A549 (cell line): ENCODE results near the gene SPC24. TPM values are rescaled to one million over a fixed set of nuclear protein-coding genes. Genes with fewer than 3 reads are reported as not detected.

ENCODE experiments used
- ATAC-seq, 2 experiments: fragments of 200-7000 bp in 1 of 2; fragments of >200 bp in 1 of 2; cut with Nextera tagmentation in 1 of 2; cut with Tn5 transposase in 1 of 2; 3 replicates each; pipeline versions ENCODE4 v1.8.0 to v1.9.1; 2018 to 2020; ENCODE audit warnings: mild to moderate bottlenecking in 1 of 2, moderate library complexity in 1 of 2
- CTCF ChIA-PET: fragments of 300-600 bp; sonication (Branson Sonifier 250); formaldehyde crosslinking; extraction: SDS; loops from one replicate; lab custom pipeline; 2021; ENCODE audit warnings: antibody characterized with exemption, inconsistent platforms; lab: Yijun Ruan, JAX
- POLR2A ChIA-PET: fragments of 350-600 bp; formaldehyde crosslinking; extraction: SDS; loops from one replicate; lab custom pipeline; 2021; ENCODE audit warnings: antibody characterized with exemption, inconsistent platforms; lab: Yijun Ruan, JAX
- DNase-seq, 2 experiments: peaks; one replicate each; pipeline versions ENCODE4 v3.0.0 to v3.0.0-alpha.2; 2011 to 2016; ENCODE audit warnings: low read depth in 1 of 2, low spot score in 1 of 2
- FAIRE-seq: peaks from 2 replicates; lab custom pipeline; 2011; peaks lifted over from hg19 to GRCh38; lab: Jason Lieb, UNC
- H3K27ac ChIP-seq, 2 experiments: fragments of >200 bp; sonication (Bioruptor Twin); formaldehyde crosslinking; 3 replicates each; pipeline ENCODE4 v1.5.1; 2016 to 2017
- H3K4me1 ChIP-seq: fragments of >200 bp; sonication (Bioruptor Twin); formaldehyde crosslinking; 3 replicates; pipeline ENCODE4 v1.6.1; 2016
- H3K4me2 ChIP-seq: fragments of >200 bp; sonication (Bioruptor Twin); formaldehyde crosslinking; 3 replicates; pipeline ENCODE4 v1.6.1; 2016
- H3K4me3 ChIP-seq: fragments of >200 bp; sonication (Bioruptor Twin); formaldehyde crosslinking; 3 replicates; pipeline ENCODE4 v1.5.1; 2016
- H3K9me3 ChIP-seq: fragments of >200 bp; sonication (Bioruptor Twin); formaldehyde crosslinking; 3 replicates; pipeline ENCODE4 v1.6.1; 2016
- BHLHE40 ChIP-seq: IDR thresholded peaks from 2 replicates; pipeline ENCODE4 v1.6.1; 2012; ENCODE audit warnings: low read depth, low read length, inconsistent platforms
- CEBPB ChIP-seq, 2 experiments: fragments of >200 bp in 1 of 2; sonication (Bioruptor Twin) in 1 of 2; formaldehyde crosslinking in 1 of 2; IDR thresholded peaks; 2 replicates each; pipeline ENCODE4 v1.6.1; 2012 to 2016
- CHD2 ChIP-seq: fragments of 150-350 bp; IDR thresholded peaks from 2 replicates; pipeline ENCODE4 v1.6.1; 2014; ENCODE audit warnings: low read length; ENCODE audit not compliant: partially characterized antibody
- FOSL2 ChIP-seq, 2 experiments: fragments of 450-650 bp in 1 of 2; fragments of >200 bp in 1 of 2; sonication (Bioruptor Twin) in 1 of 2; formaldehyde crosslinking; IDR thresholded peaks; 2 replicates each; pipeline versions ENCODE4 v1.5.0 to v1.6.1; 2016 to 2020; ENCODE audit warnings: mild to moderate bottlenecking in 1 of 2, moderate library complexity in 1 of 2
- HOXB13 ChIP-seq: fragments of 250-450 bp; sonication (Bioruptor Pico); IDR thresholded peaks from 2 replicates; pipeline ENCODE4 v1.5.0; 2020; ENCODE audit warnings: low read depth, mild to moderate bottlenecking, moderate library complexity
- JUNB ChIP-seq: fragments of >200 bp; sonication (Bioruptor Twin); formaldehyde crosslinking; IDR thresholded peaks from 2 replicates; pipeline ENCODE4 v1.6.1; 2016
- NR3C1 ChIP-seq: fragments of >200 bp; sonication (Bioruptor Twin); formaldehyde crosslinking; IDR thresholded peaks from 3 replicates; pipeline ENCODE4 v1.6.1; 2017
- PHF8 ChIP-seq: fragments of 200-600 bp; sonication (generic); IDR thresholded peaks from 2 replicates; pipeline ENCODE4 v1.6.1; 2016; ENCODE audit warnings: low read depth, mild to moderate bottlenecking, antibody characterized with exemption, moderate library complexity, borderline replicate concordance
- RARB ChIP-seq: fragments of 250-450 bp; sonication (Bioruptor Pico); IDR thresholded peaks from 2 replicates; pipeline ENCODE4 v1.8.0; 2021; ENCODE audit warnings: mild to moderate bottlenecking, moderate library complexity
- TP53 ChIP-seq: fragments of 250-450 bp; sonication (Bioruptor Pico); IDR thresholded peaks from 2 replicates; pipeline ENCODE4 v1.5.0; 2021; ENCODE audit warnings: mild to moderate bottlenecking, moderate library complexity
- ZFP36 ChIP-seq: fragments of 450-650 bp; IDR thresholded peaks from 2 replicates; pipeline ENCODE4 v1.6.1; 2014; ENCODE audit warnings: borderline replicate concordance; ENCODE audit not compliant: partially characterized antibody
- ZSCAN20 ChIP-seq: fragments of 250-450 bp; sonication (Bioruptor Pico); IDR thresholded peaks from 2 replicates; pipeline ENCODE4 v1.8.0; 2022; ENCODE audit warnings: mild to moderate bottlenecking, moderate library complexity
- WGBS: methylation state at CpG from one replicate; pipeline ENCODE4 v1.1.6; 2017; ENCODE audit errors: missing lambda C conversion rate; 5-methylcytosine and 5-hydroxymethylcytosine counted together
- polyA plus RNA-seq, 4 experiments: library from polyadenylated mRNA; depleted of rRNA in 3 of 4; stranded (reverse); fragments of >200 nt; fragmentation: RNase III in 1 of 4; extraction: RNeasy Plus Mini Kit Qiagen cat#74134 plus additional on column Dnase treatment in 1 of 4; gene quantifications; 2 replicates in 3 of 4; 3 replicates in 1 of 4; pipeline ENCODE4 v1.2.3, GENCODE V29; 2011 to 2017
- TF ChIP-seq, protein P1 (sequence below): fragments of 250-450 bp; sonication (Bioruptor Pico); IDR thresholded peaks from 2 replicates; pipeline ENCODE4 v1.5.0; 2021; ENCODE audit warnings: mild to moderate bottlenecking, moderate library complexity, borderline replicate concordance
- TF ChIP-seq, protein P2 (sequence below): fragments of 200-600 bp; sonication (generic); IDR thresholded peaks from 2 replicates; pipeline ENCODE4 v1.6.1; 2016; ENCODE audit warnings: antibody characterized with exemption, mild to moderate bottlenecking, moderate library complexity
- TF ChIP-seq, protein P3 (sequence below): fragments of >200 bp; sonication (Bioruptor Twin); formaldehyde crosslinking; IDR thresholded peaks from 3 replicates; pipeline ENCODE4 v1.5.1; 2016
- TF ChIP-seq, protein P4 (sequence below): fragments of 250-450 bp; sonication (Bioruptor Pico); IDR thresholded peaks from 2 replicates; pipeline ENCODE4 v1.5.0; 2020; ENCODE audit warnings: low read depth, mild to moderate bottlenecking, moderate library complexity

SPC24 gene
- polyA plus RNA-seq, 2 of the 4 experiments (the other 2 are of a cell fraction) = 16.5 to 22.2 TPM

DNA sequence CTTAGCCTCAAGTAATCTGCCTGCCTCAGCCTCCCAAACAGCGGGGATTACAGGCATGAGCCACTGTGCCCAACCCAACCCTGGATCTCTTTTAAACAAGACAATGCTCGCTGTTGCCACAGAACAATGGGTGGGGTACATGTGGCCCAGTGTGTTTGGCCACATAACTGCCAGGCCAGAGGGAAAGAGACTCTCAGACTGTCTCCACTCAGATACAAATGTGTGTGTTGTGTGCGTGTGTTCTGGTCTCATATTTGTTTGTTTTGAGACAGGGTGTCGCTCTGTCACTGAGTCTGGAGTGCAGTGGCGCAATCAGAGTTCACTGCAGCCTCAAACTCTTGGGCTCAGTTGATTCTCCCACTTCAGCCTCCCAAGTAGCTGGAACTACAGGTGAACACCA, 40.5 kb downstream of the SPC24 start:
- Histone ChIP-seq H3K4me2 (no peak overlapping the region), H3K9me3 (no peaks in the 10 kb centered on the region), H3K27ac (no peak overlapping the region), H3K4me1 (no peaks in the 10 kb centered on the region), H3K4me3 (no peak overlapping the region)
- CTCF ChIA-PET = interaction anchor here (1.6 kb wide), 1 partner anchor 10 kb away, joined by 11 read pairs; no protein-coding TSS in a partner anchor
- POLR2A ChIA-PET = no interaction called here
- FAIRE-seq (no peak), DNase-seq (no peak), ATAC-seq (no peak)
- 85% methylated on average over 5 of the region's 5 CpGs for WGBS
- 0 out of 4 replicates have a peak, but pooled peaks of 1 of the 2 experiments have one; percentile 7 for TF ChIP-seq CEBPB (IDR thresholded peaks at IDR 0.05)
- no peak for TF ChIP-seq CHD2

DNA sequence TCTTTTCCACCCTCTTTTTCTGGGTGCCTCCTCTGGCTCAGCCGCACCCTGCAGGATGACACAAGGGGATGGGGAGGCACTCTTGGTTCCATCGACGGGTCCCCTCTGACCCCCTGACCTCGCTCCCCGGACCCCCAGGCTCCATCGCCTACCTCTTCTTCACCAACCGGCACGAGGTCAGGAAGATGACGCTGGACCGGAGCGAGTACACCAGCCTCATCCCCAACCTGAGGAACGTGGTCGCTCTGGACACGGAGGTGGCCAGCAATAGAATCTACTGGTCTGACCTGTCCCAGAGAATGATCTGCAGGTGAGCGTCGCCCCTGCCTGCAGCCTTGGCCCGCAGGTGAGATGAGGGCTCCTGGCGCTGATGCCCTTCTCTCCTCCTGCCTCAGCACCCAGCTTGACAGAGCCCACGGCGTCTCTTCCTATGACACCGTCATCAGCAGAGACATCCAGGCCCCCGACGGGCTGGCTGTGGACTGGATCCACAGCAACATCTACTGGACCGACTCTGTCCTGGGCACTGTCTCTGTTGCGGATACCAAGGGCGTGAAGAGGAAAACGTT, 42.4 kb downstream of the SPC24 start:
- H3K4me1 ChIP-seq = no peaks in the 10 kb centered on the region
- WGBS = 95% methylated on average over 20 of the region's 27 CpGs
- CTCF ChIA-PET = interaction anchor here (1.2 kb wide), 1 partner anchor 13 kb away, joined by 6 read pairs; no protein-coding TSS in a partner anchor
- no peak overlapping the region for H3K4me2 ChIP-seq
- TF ChIP-seq JUNB = no peak
- no peak for TF ChIP-seq RARB (CRISPR knock-in tag)
- no peak for TF ChIP-seq BHLHE40
- TF ChIP-seq TP53 (CRISPR knock-in tag) = no peak
- TF ChIP-seq, all 56 proteins: peak for 0
- POLR2A ChIA-PET = no interaction called here
- Histone ChIP-seq H3K9me3 (no peaks in the 10 kb centered on the region), H3K27ac (no peak overlapping the region), H3K4me3 (no peak overlapping the region)
- no peak for FAIRE-seq
- DNase-seq = no peak
- ATAC-seq = no peak

DNA sequence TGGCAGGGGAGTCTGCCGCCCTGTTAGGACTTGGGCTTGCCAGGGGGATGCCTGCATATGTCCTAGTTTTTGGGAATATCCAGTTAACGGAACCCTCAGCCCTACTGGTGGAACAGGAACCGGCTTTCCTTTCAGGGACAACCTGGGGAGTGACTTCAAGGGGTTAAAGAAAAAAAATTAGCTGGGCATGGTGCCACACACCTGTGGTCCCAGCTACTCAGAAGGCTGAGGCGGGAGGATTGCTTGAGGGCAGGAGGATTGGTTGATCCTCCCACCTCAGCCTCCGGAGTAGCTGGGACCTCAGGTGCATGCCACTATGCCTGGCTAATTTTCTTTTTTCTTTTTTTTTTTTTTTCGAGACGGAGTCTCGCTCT, 43.8 kb downstream of the SPC24 start:
- POLR2A ChIA-PET = no interaction called here

More for the DNA sequence above, 43.8 kb downstream of the SPC24 start:
- FAIRE-seq = no peak
- Histone ChIP-seq H3K4me3 (no peak overlapping the region), H3K4me1 (no peaks in the 10 kb centered on the region), H3K4me2 (no peak overlapping the region), H3K27ac (no peak overlapping the region), H3K9me3 (no peaks in the 10 kb centered on the region)
- CTCF ChIA-PET = no interaction called here
- 84% methylated on average over 4 of the region's 8 CpGs for WGBS
- no peak for DNase-seq
- TF ChIP-seq PHF8 (no peak), HOXB13 (CRISPR knock-in tag) (no peak), ZFP36 (no peak), ZSCAN20 (CRISPR knock-in tag) (no peak), NR3C1 (no peak), TP53 (CRISPR knock-in tag) (no peak), FOSL2 (IDR thresholded peaks at IDR 0.05) (no peak), FOSL2 (CRISPR knock-in tag; IDR thresholded peaks at IDR 0.05) (no peak)
- TF ChIP-seq, protein P1, sequence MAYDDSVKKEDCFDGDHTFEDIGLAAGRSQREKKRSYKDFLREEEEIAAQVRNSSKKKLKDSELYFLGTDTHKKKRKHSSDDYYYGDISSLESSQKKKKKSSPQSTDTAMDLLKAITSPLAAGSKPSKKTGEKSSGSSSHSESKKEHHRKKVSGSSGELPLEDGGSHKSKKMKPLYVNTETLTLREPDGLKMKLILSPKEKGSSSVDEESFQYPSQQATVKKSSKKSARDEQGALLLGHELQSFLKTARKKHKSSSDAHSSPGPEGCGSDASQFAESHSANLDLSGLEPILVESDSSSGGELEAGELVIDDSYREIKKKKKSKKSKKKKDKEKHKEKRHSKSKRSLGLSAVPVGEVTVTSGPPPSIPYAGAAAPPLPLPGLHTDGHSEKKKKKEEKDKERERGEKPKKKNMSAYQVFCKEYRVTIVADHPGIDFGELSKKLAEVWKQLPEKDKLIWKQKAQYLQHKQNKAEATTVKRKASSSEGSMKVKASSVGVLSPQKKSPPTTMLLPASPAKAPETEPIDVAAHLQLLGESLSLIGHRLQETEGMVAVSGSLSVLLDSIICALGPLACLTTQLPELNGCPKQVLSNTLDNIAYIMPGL (CRISPR knock-in tag) = no peak
- TF ChIP-seq, protein P2, sequence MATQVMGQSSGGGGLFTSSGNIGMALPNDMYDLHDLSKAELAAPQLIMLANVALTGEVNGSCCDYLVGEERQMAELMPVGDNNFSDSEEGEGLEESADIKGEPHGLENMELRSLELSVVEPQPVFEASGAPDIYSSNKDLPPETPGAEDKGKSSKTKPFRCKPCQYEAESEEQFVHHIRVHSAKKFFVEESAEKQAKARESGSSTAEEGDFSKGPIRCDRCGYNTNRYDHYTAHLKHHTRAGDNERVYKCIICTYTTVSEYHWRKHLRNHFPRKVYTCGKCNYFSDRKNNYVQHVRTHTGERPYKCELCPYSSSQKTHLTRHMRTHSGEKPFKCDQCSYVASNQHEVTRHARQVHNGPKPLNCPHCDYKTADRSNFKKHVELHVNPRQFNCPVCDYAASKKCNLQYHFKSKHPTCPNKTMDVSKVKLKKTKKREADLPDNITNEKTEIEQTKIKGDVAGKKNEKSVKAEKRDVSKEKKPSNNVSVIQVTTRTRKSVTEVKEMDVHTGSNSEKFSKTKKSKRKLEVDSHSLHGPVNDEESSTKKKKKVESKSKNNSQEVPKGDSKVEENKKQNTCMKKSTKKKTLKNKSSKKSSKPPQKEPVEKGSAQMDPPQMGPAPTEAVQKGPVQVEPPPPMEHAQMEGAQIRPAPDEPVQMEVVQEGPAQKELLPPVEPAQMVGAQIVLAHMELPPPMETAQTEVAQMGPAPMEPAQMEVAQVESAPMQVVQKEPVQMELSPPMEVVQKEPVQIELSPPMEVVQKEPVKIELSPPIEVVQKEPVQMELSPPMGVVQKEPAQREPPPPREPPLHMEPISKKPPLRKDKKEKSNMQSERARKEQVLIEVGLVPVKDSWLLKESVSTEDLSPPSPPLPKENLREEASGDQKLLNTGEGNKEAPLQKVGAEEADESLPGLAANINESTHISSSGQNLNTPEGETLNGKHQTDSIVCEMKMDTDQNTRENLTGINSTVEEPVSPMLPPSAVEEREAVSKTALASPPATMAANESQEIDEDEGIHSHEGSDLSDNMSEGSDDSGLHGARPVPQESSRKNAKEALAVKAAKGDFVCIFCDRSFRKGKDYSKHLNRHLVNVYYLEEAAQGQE = no peak
- TF ChIP-seq, protein P3, sequence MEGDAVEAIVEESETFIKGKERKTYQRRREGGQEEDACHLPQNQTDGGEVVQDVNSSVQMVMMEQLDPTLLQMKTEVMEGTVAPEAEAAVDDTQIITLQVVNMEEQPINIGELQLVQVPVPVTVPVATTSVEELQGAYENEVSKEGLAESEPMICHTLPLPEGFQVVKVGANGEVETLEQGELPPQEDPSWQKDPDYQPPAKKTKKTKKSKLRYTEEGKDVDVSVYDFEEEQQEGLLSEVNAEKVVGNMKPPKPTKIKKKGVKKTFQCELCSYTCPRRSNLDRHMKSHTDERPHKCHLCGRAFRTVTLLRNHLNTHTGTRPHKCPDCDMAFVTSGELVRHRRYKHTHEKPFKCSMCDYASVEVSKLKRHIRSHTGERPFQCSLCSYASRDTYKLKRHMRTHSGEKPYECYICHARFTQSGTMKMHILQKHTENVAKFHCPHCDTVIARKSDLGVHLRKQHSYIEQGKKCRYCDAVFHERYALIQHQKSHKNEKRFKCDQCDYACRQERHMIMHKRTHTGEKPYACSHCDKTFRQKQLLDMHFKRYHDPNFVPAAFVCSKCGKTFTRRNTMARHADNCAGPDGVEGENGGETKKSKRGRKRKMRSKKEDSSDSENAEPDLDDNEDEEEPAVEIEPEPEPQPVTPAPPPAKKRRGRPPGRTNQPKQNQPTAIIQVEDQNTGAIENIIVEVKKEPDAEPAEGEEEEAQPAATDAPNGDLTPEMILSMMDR = no peak
- TF ChIP-seq, protein P4, sequence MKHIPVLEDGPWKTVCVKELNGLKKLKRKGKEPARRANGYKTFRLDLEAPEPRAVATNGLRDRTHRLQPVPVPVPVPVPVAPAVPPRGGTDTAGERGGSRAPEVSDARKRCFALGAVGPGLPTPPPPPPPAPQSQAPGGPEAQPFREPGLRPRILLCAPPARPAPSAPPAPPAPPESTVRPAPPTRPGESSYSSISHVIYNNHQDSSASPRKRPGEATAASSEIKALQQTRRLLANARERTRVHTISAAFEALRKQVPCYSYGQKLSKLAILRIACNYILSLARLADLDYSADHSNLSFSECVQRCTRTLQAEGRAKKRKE (CRISPR knock-in tag) = no peak
- peak in 1 of 2 experiments; percentile 13; a peak in 3 of 6 replicates for ATAC-seq
